Osteocyte (in vitro differentiated cells): ENCODE results near the gene GPS1. TPM values are rescaled to one million over a fixed set of nuclear protein-coding genes. Genes with fewer than 3 reads are reported as not detected.

Experiments used
- DNase-seq: peaks from one replicate; pipeline ENCODE4 v3.0.0; 2021; ENCODE audit warnings: mixed read lengths; ENCODE audit not compliant: unreplicated experiment; ENCODE audit errors: extremely low spot score
- H3K27ac Mint-ChIP-seq: one replicate; pipeline ENCODE4 v1.8.0; 2021; ENCODE audit warnings: mild to moderate bottlenecking, mixed read lengths; ENCODE audit not compliant: unreplicated experiment
- H3K27me3 Mint-ChIP-seq: one replicate; pipeline ENCODE4 v1.8.0; 2021; ENCODE audit warnings: mixed read lengths; ENCODE audit not compliant: unreplicated experiment
- H3K36me3 Mint-ChIP-seq: one replicate; pipeline ENCODE4 v1.8.0; 2021; ENCODE audit warnings: mixed read lengths; ENCODE audit not compliant: unreplicated experiment
- H3K4me1 Mint-ChIP-seq: one replicate; pipeline ENCODE4 v1.8.0; 2021; ENCODE audit warnings: mixed read lengths; ENCODE audit not compliant: unreplicated experiment
- H3K4me3 Mint-ChIP-seq: one replicate; pipeline ENCODE4 v1.8.0; 2021; ENCODE audit warnings: mild to moderate bottlenecking, moderate library complexity, mixed read lengths; ENCODE audit not compliant: unreplicated experiment
- H3K9me3 Mint-ChIP-seq: one replicate; pipeline ENCODE4 v1.8.0; 2021; ENCODE audit warnings: mixed read lengths; ENCODE audit not compliant: unreplicated experiment
- total RNA-seq: library from RNA; stranded (reverse); gene quantifications from 2 replicates; pipeline ENCODE4 v1.2.1, GENCODE V29; 2021
- TF ChIP-seq, protein P1 (sequence below): fragments of 200-600 bp; sonication (generic); IDR thresholded peaks from 2 replicates; pipeline ENCODE4 v1.5.0; 2021; ENCODE audit warnings: antibody characterized with exemption, mild to moderate bottlenecking, moderate library complexity

GPS1 gene
- total RNA-seq, 1 donor from 2014 or later = 108 TPM

DNA sequence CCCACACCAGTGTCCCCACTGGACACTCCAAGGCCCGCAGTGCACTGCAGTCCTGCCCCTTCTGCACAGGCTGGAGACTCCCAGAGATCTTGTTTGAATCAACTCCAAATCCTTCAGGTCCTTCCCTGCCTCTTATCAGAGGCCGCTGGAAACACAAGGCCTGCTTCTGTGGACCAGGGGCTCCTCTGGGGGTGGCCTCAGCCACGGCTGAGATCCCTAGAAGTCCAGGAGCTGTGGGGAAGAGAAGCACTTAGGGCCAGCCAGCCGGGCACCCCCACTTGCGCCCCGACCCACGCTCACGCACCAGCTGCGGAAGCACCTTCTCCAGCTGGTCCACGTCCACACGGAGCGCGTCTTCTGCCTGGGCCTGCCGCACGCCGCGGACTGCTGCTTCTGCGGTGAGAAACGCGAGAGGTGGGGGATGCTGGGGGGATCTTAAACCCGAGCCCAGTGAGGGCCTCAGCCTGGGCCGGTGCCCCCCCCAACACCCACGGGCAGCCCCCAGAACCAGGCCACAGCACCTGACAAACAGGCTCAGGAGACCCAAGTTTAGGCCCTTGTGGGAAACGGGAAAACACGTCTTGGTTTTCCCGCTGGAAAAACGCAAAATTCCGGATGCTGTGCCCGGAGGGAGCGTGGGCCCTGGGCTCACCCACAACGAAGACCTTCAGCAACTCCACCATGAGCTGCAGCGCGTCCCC lies 32.6 kb upstream of the GPS1 start:
- H3K4me3 Mint-ChIP-seq = no peak overlapping the region
- no peak overlapping the region for H3K27ac Mint-ChIP-seq
- peaks cover 19% of the 10 kb centered on the region for H3K4me1 Mint-ChIP-seq
- DNase-seq = no peak
- peaks cover 5% of the 10 kb centered on the region for H3K36me3 Mint-ChIP-seq
- H3K27me3 Mint-ChIP-seq = no peaks in the 10 kb centered on the region
- H3K9me3 Mint-ChIP-seq = no peaks in the 10 kb centered on the region
- TF ChIP-seq, protein P1, sequence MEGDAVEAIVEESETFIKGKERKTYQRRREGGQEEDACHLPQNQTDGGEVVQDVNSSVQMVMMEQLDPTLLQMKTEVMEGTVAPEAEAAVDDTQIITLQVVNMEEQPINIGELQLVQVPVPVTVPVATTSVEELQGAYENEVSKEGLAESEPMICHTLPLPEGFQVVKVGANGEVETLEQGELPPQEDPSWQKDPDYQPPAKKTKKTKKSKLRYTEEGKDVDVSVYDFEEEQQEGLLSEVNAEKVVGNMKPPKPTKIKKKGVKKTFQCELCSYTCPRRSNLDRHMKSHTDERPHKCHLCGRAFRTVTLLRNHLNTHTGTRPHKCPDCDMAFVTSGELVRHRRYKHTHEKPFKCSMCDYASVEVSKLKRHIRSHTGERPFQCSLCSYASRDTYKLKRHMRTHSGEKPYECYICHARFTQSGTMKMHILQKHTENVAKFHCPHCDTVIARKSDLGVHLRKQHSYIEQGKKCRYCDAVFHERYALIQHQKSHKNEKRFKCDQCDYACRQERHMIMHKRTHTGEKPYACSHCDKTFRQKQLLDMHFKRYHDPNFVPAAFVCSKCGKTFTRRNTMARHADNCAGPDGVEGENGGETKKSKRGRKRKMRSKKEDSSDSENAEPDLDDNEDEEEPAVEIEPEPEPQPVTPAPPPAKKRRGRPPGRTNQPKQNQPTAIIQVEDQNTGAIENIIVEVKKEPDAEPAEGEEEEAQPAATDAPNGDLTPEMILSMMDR = no peak

DNA sequence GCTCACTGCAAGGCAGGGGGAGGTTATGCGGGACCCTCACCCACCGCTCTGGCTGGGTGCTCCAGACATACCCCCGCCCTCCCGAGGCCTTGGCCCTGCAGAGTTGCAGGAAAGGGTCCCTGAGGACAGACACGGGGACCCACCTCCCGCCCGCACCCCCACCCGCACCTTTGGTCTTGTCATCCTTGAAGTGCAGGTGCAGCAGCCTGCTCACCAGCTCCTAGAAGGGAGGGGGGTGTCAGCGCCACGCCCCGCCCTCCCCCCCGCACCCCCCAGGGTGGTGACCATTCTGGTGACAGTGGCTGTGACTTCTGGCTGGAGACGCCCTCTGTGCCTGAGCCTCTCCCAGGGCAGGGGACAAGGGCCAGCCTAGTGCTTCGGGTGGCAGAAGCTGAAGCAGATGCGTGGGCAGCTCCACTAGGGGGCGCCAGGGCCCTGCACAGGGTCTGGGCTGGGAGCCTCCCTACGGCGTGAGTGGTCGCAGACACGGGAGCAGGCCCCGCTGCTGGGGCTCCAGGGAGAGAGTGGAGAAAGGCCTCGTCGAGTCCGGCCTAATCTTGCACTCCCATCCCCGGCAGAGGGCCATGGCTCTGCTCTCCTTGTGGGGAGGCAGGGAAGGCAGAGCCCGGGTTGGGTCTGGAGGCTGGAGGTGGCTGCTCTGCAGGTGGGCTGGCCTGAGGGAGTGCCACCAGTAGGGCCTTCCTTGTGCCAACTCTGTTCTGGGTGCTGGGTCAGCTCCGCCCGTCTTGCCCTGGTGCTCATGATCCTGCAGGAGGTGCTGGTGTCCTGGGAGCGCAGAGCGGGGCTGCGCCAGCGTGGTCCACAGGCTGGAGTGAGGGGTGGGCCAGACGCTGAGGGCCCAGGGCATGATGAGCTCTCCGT lies 31.8 kb upstream of the GPS1 start:
- H3K27me3 Mint-ChIP-seq = no peaks in the 10 kb centered on the region
- H3K4me3 Mint-ChIP-seq = no peak overlapping the region
- H3K27ac Mint-ChIP-seq = no peak overlapping the region
- H3K9me3 Mint-ChIP-seq = no peaks in the 10 kb centered on the region
- DNase-seq = no peak
- TF ChIP-seq, protein P1 = peak; percentile 67
- peaks cover 19% of the 10 kb centered on the region for H3K4me1 Mint-ChIP-seq
- peaks cover 5% of the 10 kb centered on the region for H3K36me3 Mint-ChIP-seq

DNA sequence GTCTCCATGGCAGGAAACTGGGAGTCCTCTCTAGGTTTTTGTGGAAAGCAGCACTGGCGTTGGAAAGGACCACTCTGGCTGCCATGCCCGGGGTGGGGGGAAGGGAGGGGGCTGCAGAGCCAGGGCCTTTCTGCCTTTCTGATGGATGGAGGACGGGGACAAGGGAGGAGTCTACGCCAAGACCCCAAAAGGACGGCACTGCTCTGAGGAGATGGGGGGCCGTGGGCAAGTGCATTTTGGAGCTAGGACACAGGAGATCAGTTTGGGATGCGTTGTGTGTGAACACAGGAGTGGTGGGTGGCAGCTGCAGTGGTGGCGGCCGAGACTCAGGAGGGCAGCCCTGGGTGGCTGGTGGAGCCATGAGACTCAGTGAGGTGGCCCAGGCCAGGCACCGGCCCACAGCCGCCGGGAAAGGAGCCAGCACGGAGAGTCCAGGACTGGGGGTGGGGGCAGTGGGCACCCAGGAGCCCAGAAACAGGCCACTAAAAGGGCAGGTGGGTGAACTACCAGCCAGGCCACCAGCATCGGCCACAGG lies 31.1 kb upstream of the GPS1 start:
- no peak overlapping the region for H3K27ac Mint-ChIP-seq
- H3K4me3 Mint-ChIP-seq = no peak overlapping the region
- peaks cover 5% of the 10 kb centered on the region for H3K36me3 Mint-ChIP-seq
- peaks cover 22% of the 10 kb centered on the region for H3K4me1 Mint-ChIP-seq
- H3K9me3 Mint-ChIP-seq = no peaks in the 10 kb centered on the region
- TF ChIP-seq, protein P1 = no peak
- no peaks in the 10 kb centered on the region for H3K27me3 Mint-ChIP-seq
- DNase-seq = no peak

DNA sequence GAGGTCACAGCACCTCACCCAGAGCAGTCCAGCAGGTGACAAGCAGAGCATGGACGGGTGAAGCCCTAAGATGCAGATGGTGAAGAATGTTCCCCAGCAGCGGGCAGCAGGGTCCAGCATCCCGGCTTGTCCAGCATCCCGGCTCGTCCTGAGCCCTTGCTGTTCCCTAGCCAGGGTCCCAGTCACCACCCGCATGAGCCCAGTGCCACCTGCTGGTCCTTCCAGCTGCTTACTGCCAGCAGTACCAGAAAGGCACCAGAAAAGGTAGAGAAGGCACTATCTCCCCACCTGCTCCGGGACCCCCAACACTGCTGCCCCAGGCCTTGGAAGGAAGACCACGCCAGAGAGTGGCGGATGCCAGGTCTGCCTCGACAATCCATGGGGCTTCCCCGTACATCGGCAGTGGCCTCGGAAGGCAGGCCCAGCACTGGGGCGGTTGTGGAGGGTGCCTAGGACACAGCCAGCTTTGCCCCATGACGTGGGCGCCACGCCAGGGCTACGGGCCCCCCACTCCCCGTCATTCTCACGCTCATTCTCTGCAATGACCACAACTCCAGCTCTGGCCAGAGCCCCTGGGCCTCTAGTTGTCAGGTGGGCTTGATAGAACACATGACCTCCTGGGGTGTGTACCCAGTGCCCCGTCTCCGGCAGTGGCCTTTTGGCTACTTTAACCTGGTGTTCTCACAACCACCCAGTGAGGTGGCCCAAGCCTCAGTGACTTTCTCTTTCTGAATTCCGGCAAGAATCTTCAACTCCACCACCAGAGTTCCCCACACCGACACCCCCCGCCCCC lies 30.4 kb upstream of the GPS1 start:
- H3K36me3 Mint-ChIP-seq = peaks cover 5% of the 10 kb centered on the region
- H3K4me3 Mint-ChIP-seq = peak overlapping the region; percentile 77
- peaks cover 22% of the 10 kb centered on the region for H3K4me1 Mint-ChIP-seq
- no peaks in the 10 kb centered on the region for H3K9me3 Mint-ChIP-seq
- peak overlapping the region; percentile 59 for H3K27ac Mint-ChIP-seq
- TF ChIP-seq, protein P1 = peak; percentile 73
- no peaks in the 10 kb centered on the region for H3K27me3 Mint-ChIP-seq
- DNase-seq = no peak
